Kidney (tissue), 14 donors: Measurements from ENCODE around the gene PCGF6. TPM values are rescaled to one million over a fixed set of nuclear protein-coding genes. Genes with fewer than 3 reads are reported as not detected.
A peak's percentile ranks its signal among the peaks of the same experiment; 100 is the strongest.
"Not testable (repeated sequence)": the region's sequence is repeated elsewhere in the genome, so short reads cannot be mapped to it uniquely, and the experiment has no call there.

ENCODE experiments used
- DNase-seq, 5 donors: peaks; one replicate each; pipeline ENCODE4 v3.0.0-alpha.2; 2013 to 2020
- FAIRE-seq: peaks from 2 replicates; lab custom pipeline; 2012; peaks lifted over from hg19 to GRCh38; lab: Jason Lieb, UNC
- H3K27ac ChIP-seq, 2 donors: one replicate each; pipeline ENCODE4 v1.7.0; 2013; ENCODE audit warnings: low read depth in 2 of 2, low read length in 2 of 2, inconsistent platforms in 1 of 2
- H3K27me3 ChIP-seq: one replicate; pipeline ENCODE4 v1.7.1; 2013; ENCODE audit warnings: low read length, inconsistent platforms; ENCODE audit not compliant: control insufficient read depth, insufficient read depth
- H3K36me3 ChIP-seq, 3 donors: one replicate each; pipeline versions ENCODE4 v1.7.0 to v1.7.1; 2013; ENCODE audit warnings: low read length in 3 of 3, control low read depth in 1 of 3, inconsistent platforms in 1 of 3; ENCODE audit not compliant: insufficient read depth in 3 of 3, control insufficient read depth in 2 of 3
- H3K4me1 ChIP-seq, 3 donors: one replicate each; pipeline versions ENCODE4 v1.7.0 to v1.7.1; 2013; ENCODE audit warnings: low read length in 3 of 3, inconsistent platforms in 1 of 3, low read depth in 1 of 3; ENCODE audit not compliant: control insufficient read depth in 2 of 3, insufficient read depth in 2 of 3
- H3K4me3 ChIP-seq, 3 donors: one replicate each; pipeline versions ENCODE4 v1.7.0 to v1.8.1; 2013; ENCODE audit warnings: low read length in 3 of 3, control low read depth in 1 of 3, inconsistent platforms in 1 of 3
- H3K9ac ChIP-seq, 3 donors: one replicate each; pipeline versions ENCODE4 v1.7.0 to v1.7.1; 2013; ENCODE audit warnings: low read length in 3 of 3, control low read depth in 1 of 3, inconsistent platforms in 1 of 3
- H3K9me3 ChIP-seq, 3 donors: one replicate each; pipeline versions ENCODE4 v1.7.0 to v1.7.1; 2013; ENCODE audit warnings: low read length in 3 of 3, control low read depth in 1 of 3, inconsistent platforms in 1 of 3; ENCODE audit not compliant: control insufficient read depth in 2 of 3, insufficient read depth in 1 of 3
- CTCF ChIP-seq: IDR thresholded peaks from 3 replicates; pipeline ENCODE4 v1.5.1; 2012; ENCODE audit warnings: mild to moderate bottlenecking, moderate library complexity, borderline replicate concordance; ENCODE audit not compliant: insufficient read depth; ENCODE audit errors: extremely low read depth
- intact Hi-C: fragments of 100-400 bp; cut with DNase I; formaldehyde crosslinking; loops from one replicate; pipeline ENCODE4 v1.11.1; 2022
- polyA plus RNA-seq: library from polyadenylated mRNA; stranded (reverse); fragments of 350-450 nt; fragmentation: Illumina TruSeq; extraction: RNeasy Lipid Tissue Mini Kit (QIAGEN cat#74804); gene quantifications from one replicate; pipeline ENCODE4 v1.2.3, GENCODE V29; 2014; ENCODE audit warnings: low read depth, low replicate concordance; ENCODE audit not compliant: insufficient read depth
- total RNA-seq: library from RNA; stranded (reverse); fragmentation: NEBNext Ultra II Directional; extraction: Animal tissue kit (Norgen Biotek cat#: 25700); gene quantifications from one replicate; pipeline ENCODE4 v1.2.1, GENCODE V29; 2021
- donor health status: control.
- donor health status: control.
- donor health status: control.
- donor health status: control.
- donor health status: control.
- donor health status: DM: yes; HTN: yes; CAD: no.
- donor health status: Normal renal cell carcinoma (clear cell type).

PCGF6 gene
- total and polyA plus RNA-seq, 2 donors from 2014 or later = 3.0 to 6.3 TPM

GRCh38 chr10:103265717-103266329 is 85.1 kb downstream of the PCGF6 start:
- DNase-seq (peak in 4 of 5 donors; percentile 78 to 94 (median 88)), FAIRE-seq (no peak)
- Histone ChIP-seq H3K4me1 (no peaks in the 10 kb centered on the region), H3K27ac (no peak overlapping the region), H3K9me3 (no peaks in the 10 kb centered on the region), H3K9ac (no peak overlapping the region), H3K36me3 (no peaks in the 10 kb centered on the region), H3K27me3 (no peaks in the 10 kb centered on the region), H3K4me3 (no peak overlapping the region)
- TF ChIP-seq CTCF = no peak
- intact Hi-C loops = no loop called here

DNA sequence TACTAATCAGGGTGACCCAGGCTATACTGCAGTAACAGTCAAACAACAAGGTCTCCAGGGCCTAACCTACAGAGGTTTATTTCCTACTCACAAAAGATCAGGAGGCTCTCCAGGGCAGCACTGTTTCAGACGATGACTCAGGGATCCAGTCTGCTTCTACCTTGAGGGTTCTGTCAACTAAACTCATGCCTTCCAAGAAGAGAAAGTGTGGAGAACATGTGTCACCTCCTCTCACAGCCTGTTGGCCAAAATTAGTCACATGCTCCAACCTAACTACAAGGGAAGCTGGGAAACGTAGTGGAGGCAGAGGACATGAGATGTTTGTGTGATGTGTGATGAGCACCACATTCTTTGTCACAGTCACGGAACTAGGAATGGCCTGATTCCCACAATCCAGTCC is 88.7 kb downstream of the PCGF6 start:
- no peak for FAIRE-seq
- H3K9me3 ChIP-seq = no peaks in the 10 kb centered on the region
- TF ChIP-seq CTCF = no peak
- no peaks in the 10 kb centered on the region for H3K27me3 ChIP-seq
- H3K9ac ChIP-seq = no peak overlapping the region
- no peak overlapping the region for H3K27ac ChIP-seq
- intact Hi-C loops = no loop called here
- no peaks in the 10 kb centered on the region for H3K4me1 ChIP-seq
- H3K4me3 ChIP-seq = no peak overlapping the region
- H3K36me3 ChIP-seq = no peaks in the 10 kb centered on the region
- no peak for DNase-seq

DNA sequence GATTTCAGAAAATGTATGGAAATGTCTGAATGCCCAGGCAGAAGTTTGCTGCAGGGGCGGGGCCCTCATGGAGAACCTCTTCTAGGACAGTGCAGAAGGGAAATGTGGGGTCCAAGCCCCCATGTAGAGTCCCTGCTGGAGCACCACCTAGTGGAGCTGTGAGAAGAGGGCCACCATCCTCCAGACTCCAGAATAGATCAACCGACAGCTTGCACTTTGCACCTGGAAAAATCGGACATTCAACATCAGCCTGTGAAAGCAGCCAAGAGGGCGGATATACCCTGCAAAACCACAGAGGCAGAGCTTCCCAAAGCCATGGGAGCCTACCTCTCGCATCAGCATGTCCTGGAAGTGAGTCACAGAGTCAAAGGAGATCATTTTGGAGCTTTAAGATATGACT is 91.0 kb downstream of the PCGF6 start:
- no peaks in the 10 kb centered on the region for H3K27me3 ChIP-seq
- no peak for TF ChIP-seq CTCF
- H3K9ac ChIP-seq = no peak overlapping the region
- no peak for DNase-seq
- H3K4me3 ChIP-seq = no peak overlapping the region
- no peaks in the 10 kb centered on the region for H3K4me1 ChIP-seq
- intact Hi-C loops = no loop called here
- H3K36me3 ChIP-seq = no peaks in the 10 kb centered on the region
- no peaks in the 10 kb centered on the region for H3K9me3 ChIP-seq
- no peak overlapping the region for H3K27ac ChIP-seq
- no peak for FAIRE-seq

GRCh38 chr10:103258928-103259327 is 92.0 kb downstream of the PCGF6 start:
- FAIRE-seq, DNase-seq, H3K27ac ChIP-seq, intact Hi-C loops, H3K4me1 ChIP-seq, H3K9me3 ChIP-seq, H3K4me3 ChIP-seq, H3K36me3 ChIP-seq, H3K27me3 ChIP-seq, H3K9ac ChIP-seq: not testable (repeated sequence)
